Body of pancreas (tissue), 4 donors: Measurements from ENCODE around the gene GPX7. TPM values are rescaled to one million over a fixed set of nuclear protein-coding genes. Genes with fewer than 3 reads are reported as not detected.

Experiments used
- ATAC-seq: fragments of 150-250 bp; one replicate; pipeline ENCODE4 v1.9.1; 2016
- DNase-seq, 4 donors: peaks; one replicate each; pipeline ENCODE4 v3.0.0-alpha.2; 2019
- H3K27ac ChIP-seq, 4 donors: fragments of 200-600 bp; sonication (generic); 1 replicate in 3 of 4; 2 replicates in 1 of 4; pipeline versions ENCODE4 v1.5.1 to v1.6.1; 2016 to 2019; ENCODE audit warnings: mild to moderate bottlenecking in 1 of 4, mixed read lengths in 1 of 4, moderate library complexity in 1 of 4
- H3K27me3 ChIP-seq, 2 donors: fragments of 200-600 bp; sonication (generic); one replicate each; pipeline ENCODE4 v1.6.0; 2016; ENCODE audit warnings: mild to moderate bottlenecking in 1 of 2
- H3K36me3 ChIP-seq, 2 donors: fragments of 200-600 bp; sonication (generic); replicated peaks in 1 of 2; 2 replicates each; pipeline ENCODE4 v1.5.1; 2016; ENCODE audit warnings: low read depth in 2 of 2; ENCODE audit not compliant: insufficient read depth in 1 of 2
- H3K4me1 ChIP-seq: fragments of 200-600 bp; sonication (generic); one replicate; pipeline ENCODE4 v1.6.0; 2016
- H3K4me3 ChIP-seq, 2 donors: fragments of 200-600 bp; sonication (generic); 1 replicate in 1 of 2; 2 replicates in 1 of 2; pipeline ENCODE4 v1.5.1; 2016 to 2019
- H3K9me3 ChIP-seq, 3 donors: fragments of 200-600 bp; sonication (generic); 1 replicate in 2 of 3; 2 replicates in 1 of 3; pipeline ENCODE4 v1.5.1; 2016
- POLR2A ChIP-seq, 3 donors: fragments of 450-650 bp; IDR thresholded peaks; one replicate each; pipeline ENCODE4 v1.6.1; 2016; ENCODE audit warnings: antibody characterized with exemption in 3 of 3, mild to moderate bottlenecking in 2 of 3
- WGBS, 2 donors: methylation state at CpG; one replicate each; pipeline ENCODE4 v1.1.5; 2017; 5-methylcytosine and 5-hydroxymethylcytosine counted together
- intact Hi-C: fragments of 100-400 bp; cut with DNase I; formaldehyde crosslinking; loops from one replicate; pipeline ENCODE4 v1.15.1; 2023
- total RNA-seq, 2 donors: library from RNA; depleted of rRNA; stranded (reverse); fragments of >200 nt; gene quantifications; one replicate each; pipeline ENCODE4 v1.1.0, GENCODE V29; 2016
- TF ChIP-seq, protein P1 (sequence below), 7 experiments: fragments of 450-650 bp in 4 of 7; fragments of 200-600 bp in 3 of 7; sonication (generic) in 3 of 7; IDR thresholded peaks; one replicate each; pipeline ENCODE4 v1.5.1; 2016 to 2019; ENCODE audit warnings: antibody characterized with exemption in 7 of 7

Gene GPX7
- total RNA-seq, 2 donors from 2014 or later, result 9.6 to 22.1 TPM

- TF ChIP-seq, protein P1, sequence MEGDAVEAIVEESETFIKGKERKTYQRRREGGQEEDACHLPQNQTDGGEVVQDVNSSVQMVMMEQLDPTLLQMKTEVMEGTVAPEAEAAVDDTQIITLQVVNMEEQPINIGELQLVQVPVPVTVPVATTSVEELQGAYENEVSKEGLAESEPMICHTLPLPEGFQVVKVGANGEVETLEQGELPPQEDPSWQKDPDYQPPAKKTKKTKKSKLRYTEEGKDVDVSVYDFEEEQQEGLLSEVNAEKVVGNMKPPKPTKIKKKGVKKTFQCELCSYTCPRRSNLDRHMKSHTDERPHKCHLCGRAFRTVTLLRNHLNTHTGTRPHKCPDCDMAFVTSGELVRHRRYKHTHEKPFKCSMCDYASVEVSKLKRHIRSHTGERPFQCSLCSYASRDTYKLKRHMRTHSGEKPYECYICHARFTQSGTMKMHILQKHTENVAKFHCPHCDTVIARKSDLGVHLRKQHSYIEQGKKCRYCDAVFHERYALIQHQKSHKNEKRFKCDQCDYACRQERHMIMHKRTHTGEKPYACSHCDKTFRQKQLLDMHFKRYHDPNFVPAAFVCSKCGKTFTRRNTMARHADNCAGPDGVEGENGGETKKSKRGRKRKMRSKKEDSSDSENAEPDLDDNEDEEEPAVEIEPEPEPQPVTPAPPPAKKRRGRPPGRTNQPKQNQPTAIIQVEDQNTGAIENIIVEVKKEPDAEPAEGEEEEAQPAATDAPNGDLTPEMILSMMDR (IDR thresholded peaks at IDR 0.05), result no peak
- TF ChIP-seq POLR2A (IDR thresholded peaks at IDR 0.05), result no peak
- H3K9me3 ChIP-seq, result no peaks in the 10 kb centered on the region
- DNase-seq, result no peak
- no peak overlapping the region for H3K27ac ChIP-seq
- no peaks in the 10 kb centered on the region for H3K36me3 ChIP-seq
- no peak for ATAC-seq
- H3K4me3 ChIP-seq, result no peak overlapping the region
- peaks cover 28% of the 10 kb centered on the region for H3K4me1 ChIP-seq
- H3K27me3 ChIP-seq, result no peaks in the 10 kb centered on the region
- intact Hi-C loops, result no loop called here
- 26 to 28% methylated on average over 3 of the region's 3 CpGs for WGBS, 2 donors
Observed at GRCh38 chr1:52554756-52555155, 47.4 kb upstream of the GPX7 start.

DNA sequence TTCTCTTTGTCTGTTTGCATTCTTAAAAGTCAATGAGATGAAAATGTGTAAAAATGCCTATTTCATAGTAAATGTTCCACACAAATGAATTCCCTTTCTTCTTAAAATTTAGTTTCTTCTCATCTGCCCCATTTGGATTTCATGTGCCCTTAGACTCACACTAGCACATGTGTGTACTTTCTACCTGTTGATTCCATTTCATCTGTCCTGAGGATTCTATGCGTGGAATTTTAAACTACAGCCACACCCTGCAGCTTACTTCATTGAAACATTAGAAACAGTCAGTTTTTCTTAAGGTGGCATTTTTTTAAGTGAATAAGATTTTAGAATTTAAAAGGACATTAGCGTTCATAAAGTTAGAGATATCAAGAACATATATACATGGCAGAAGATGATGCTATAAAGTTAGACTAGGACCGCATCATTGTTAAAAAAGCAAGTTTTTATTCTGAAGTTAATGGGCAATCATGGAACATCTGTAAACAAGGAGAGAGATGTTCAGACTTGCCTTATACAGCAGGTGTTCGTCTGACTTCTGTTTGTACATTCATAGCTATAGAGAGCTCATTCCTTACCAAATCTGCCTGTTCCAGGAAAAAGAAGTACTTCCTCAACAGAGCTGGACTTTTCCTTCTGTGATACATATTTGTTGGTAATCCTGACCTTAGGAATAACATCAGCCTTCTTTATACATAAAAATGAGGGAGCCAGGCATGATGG lies 45.4 kb upstream of the GPX7 start:
- Histone ChIP-seq H3K27me3 (no peaks in the 10 kb centered on the region), H3K9me3 (no peaks in the 10 kb centered on the region), H3K36me3 (no peaks in the 10 kb centered on the region), H3K4me1 (peaks cover 12% of the 10 kb centered on the region), H3K27ac (no peak overlapping the region), H3K4me3 (no peak overlapping the region)
- no peak for TF ChIP-seq POLR2A (IDR thresholded peaks at IDR 0.05)
- TF ChIP-seq, protein P1 (IDR thresholded peaks at IDR 0.05), result no peak
- ATAC-seq, result no peak
- DNase-seq, result no peak
- 71 to 79% methylated on average over 4 of the region's 4 CpGs for WGBS, 2 donors
- intact Hi-C loops, result no loop called here

- intact Hi-C loops, result no loop called here
- H3K4me1 ChIP-seq, result peaks cover 9% of the 10 kb centered on the region
- no peak for TF ChIP-seq POLR2A (IDR thresholded peaks at IDR 0.05)
- TF ChIP-seq, protein P1 (IDR thresholded peaks at IDR 0.05), result no peak
- no peak overlapping the region for H3K27ac ChIP-seq
- ATAC-seq (no peak), DNase-seq (no peak)
- H3K36me3 ChIP-seq, result no peaks in the 10 kb centered on the region
- WGBS, 2 donors, result 58% methylated on average over 2 of the region's 2 CpGs
- no peak overlapping the region for H3K4me3 ChIP-seq
- no peaks in the 10 kb centered on the region for H3K27me3 ChIP-seq
- no peaks in the 10 kb centered on the region for H3K9me3 ChIP-seq
Observed at GRCh38 chr1:52558941-52559340, 43.2 kb upstream of the GPX7 start.

DNA sequence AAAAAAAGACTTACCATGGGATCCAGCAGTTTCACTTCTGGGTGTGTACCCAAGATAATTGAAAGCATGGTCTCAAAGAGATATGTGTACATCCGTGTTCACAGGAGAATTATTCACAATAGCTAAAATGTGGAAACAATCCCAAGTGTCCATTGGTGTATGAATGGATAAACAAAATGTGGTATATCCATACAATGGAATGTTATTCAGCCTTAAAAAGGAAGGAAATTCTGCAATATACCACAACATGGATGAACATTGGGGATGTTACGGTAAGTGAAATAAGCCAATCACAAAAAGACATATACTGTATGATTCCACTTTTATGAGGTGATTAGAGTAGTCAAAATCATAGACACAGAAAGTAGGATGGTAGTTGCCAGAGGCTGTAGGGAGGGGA lies 42.3 kb upstream of the GPX7 start:
- Histone ChIP-seq H3K36me3 (no peaks in the 10 kb centered on the region), H3K27ac (no peak overlapping the region), H3K4me1 (no peaks in the 10 kb centered on the region), H3K27me3 (no peaks in the 10 kb centered on the region), H3K9me3 (no peaks in the 10 kb centered on the region), H3K4me3 (no peak overlapping the region)
- ATAC-seq, result no peak
- no peak for DNase-seq
- WGBS, 2 donors, result 85 to 87% methylated on average over 2 of the region's 2 CpGs
- TF ChIP-seq, protein P1 (IDR thresholded peaks at IDR 0.05), result no peak
- TF ChIP-seq POLR2A (IDR thresholded peaks at IDR 0.05), result no peak
- intact Hi-C loops, result no loop called here

DNA sequence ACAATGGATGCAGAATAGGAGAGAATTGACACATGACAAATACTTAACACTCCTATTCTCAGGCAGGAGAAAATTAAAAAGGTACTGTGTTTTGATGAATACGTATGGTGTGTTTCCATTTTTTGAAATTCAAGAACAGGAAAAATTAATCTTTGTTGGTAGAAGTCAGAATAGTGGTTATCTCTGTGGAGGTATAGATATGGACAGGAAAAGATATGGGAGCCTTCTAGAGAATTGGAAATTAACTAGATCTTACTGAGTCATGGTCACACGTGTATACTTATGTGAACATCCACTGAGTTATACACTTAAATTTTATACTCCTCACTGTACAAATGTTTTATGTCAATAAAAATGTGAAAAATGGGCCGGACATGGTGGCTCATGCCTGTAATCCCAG lies 39.4 kb upstream of the GPX7 start:
- 70 to 77% methylated on average over 3 of the region's 3 CpGs for WGBS, 2 donors
- Histone ChIP-seq H3K9me3 (no peaks in the 10 kb centered on the region), H3K36me3 (no peaks in the 10 kb centered on the region), H3K4me3 (no peak overlapping the region), H3K27me3 (no peaks in the 10 kb centered on the region), H3K27ac (no peak overlapping the region), H3K4me1 (no peaks in the 10 kb centered on the region)
- ATAC-seq (no peak), DNase-seq (no peak)
- intact Hi-C loops, result no loop called here
- TF ChIP-seq POLR2A (IDR thresholded peaks at IDR 0.05), result no peak
- TF ChIP-seq, protein P1 (IDR thresholded peaks at IDR 0.05), result no peak
